ENCODE data around the gene SLC38A8. TPM values are rescaled to one million over a fixed set of nuclear protein-coding genes. Genes with fewer than 3 reads are reported as not detected.

SLC38A8 gene
- total RNA-seq, 6 experiments from 2014 or later = not detected

DNA sequence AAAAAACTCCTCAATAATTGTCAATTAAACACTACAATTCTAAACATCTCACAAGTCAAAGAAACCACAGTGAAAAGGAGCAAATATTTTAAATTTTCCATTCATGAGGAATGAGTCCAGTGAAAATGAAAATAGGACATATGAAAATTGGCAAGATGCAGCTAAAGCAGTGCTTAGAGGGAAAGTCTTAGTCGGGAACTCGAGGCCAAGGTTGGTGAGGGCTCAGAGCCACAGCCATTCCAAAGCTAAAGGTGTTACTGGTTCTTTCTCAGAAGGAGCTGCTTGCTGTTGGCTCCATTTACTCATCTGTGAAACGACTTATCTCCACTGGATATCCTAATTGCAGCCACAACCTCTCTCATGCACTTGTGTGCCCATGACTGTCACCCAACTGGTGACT, 6.5 kb downstream of the SLC38A8 start:
- H3K27ac Mint-ChIP-seq = no peak overlapping the region
- H3K27me3 Mint-ChIP-seq (ENCODE audit: insufficient read depth) = peaks cover 53% of the 10 kb centered on the region
- no peak overlapping the region for H3K4me3 Mint-ChIP-seq
- TF ChIP-seq, protein P1, sequence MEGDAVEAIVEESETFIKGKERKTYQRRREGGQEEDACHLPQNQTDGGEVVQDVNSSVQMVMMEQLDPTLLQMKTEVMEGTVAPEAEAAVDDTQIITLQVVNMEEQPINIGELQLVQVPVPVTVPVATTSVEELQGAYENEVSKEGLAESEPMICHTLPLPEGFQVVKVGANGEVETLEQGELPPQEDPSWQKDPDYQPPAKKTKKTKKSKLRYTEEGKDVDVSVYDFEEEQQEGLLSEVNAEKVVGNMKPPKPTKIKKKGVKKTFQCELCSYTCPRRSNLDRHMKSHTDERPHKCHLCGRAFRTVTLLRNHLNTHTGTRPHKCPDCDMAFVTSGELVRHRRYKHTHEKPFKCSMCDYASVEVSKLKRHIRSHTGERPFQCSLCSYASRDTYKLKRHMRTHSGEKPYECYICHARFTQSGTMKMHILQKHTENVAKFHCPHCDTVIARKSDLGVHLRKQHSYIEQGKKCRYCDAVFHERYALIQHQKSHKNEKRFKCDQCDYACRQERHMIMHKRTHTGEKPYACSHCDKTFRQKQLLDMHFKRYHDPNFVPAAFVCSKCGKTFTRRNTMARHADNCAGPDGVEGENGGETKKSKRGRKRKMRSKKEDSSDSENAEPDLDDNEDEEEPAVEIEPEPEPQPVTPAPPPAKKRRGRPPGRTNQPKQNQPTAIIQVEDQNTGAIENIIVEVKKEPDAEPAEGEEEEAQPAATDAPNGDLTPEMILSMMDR (IDR thresholded peaks at IDR 0.05) = no peak
- H3K36me3 Mint-ChIP-seq (ENCODE audit: low read depth) = peaks cover 8% of the 10 kb centered on the region
- DNase-seq = no peak
- peaks cover 5% of the 10 kb centered on the region; the same call in 1 of the 2 replicates for H3K4me1 Mint-ChIP-seq (ENCODE audit: low read depth)
- peaks cover 10% of the 10 kb centered on the region for H3K9me3 Mint-ChIP-seq

DNA sequence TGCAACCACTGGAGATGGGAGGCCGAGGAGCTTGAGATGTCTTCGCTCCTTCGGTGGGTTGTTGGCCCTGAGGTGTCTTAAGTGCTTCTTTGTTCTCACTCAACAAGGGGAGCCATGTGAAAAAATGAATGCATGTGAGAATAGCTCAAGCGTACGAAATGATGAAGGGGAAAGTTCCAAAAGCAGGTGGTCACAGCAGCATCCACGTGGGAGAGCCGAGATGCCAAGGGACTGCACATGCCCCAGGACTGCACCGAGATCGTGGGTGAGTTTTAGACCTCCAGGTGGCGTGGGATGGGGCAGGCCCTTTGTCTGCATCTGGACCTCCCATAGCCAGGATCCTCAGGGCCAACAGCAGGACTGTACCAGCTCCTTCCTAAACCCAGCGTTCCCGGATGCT, 8.1 kb downstream of the SLC38A8 start:
- H3K9me3 Mint-ChIP-seq = peaks cover 10% of the 10 kb centered on the region
- H3K4me3 Mint-ChIP-seq = no peak overlapping the region
- DNase-seq = no peak
- peaks cover 48% of the 10 kb centered on the region for H3K27me3 Mint-ChIP-seq (ENCODE audit: insufficient read depth)
- H3K4me1 Mint-ChIP-seq (ENCODE audit: low read depth) = no peaks in the 10 kb centered on the region
- TF ChIP-seq, protein P1 (IDR thresholded peaks at IDR 0.05) = no peak
- H3K27ac Mint-ChIP-seq = no peak overlapping the region
- H3K36me3 Mint-ChIP-seq (ENCODE audit: low read depth) = peaks cover 8% of the 10 kb centered on the region

DNA sequence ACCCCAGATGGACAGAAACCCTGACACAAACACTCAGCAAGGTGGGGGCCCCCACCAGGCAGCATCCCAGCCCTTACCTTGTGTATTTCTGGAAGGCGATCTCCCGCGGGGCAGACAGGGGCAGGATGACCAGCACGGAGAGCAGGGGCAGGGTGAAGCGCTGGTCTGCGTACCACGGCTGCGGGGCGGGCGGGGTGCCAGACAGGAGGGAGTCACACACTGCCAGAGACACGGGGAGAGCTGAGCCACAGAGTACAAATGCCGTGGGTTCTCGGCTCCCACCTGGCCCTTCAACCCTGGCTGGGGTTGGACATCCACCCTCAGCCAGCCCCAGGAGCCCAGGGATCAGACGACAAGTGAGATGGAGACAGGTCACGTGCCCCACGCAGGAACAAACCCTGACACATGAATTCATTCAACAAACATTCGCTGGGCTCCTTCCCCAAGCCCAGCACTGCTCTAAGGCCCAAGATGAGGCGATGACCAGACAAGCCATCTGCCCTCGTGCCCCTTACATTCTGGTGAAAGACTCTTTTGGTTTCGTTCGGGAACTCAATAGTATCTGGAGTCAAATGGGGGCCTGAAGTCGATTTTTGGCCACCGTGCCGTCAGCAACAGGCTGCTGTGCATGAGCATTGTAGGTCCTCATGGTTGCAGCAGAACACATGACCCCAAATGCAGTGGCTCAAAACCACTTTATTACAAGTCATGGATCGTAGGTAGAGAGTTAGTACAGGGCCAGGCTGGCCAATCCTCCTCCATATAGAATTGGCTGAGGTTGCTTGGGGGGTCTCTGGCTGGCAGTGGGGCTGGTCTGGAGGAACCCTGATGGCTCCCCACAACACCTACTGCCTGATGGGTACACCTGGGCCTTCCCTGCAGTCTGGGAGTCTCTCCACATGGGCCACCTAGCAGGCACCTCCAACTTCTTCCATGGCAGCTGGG, 9.1 kb downstream of the SLC38A8 start:
- no peak for DNase-seq
- no peak overlapping the region for H3K27ac Mint-ChIP-seq
- H3K36me3 Mint-ChIP-seq (ENCODE audit: low read depth) = peaks cover 8% of the 10 kb centered on the region
- TF ChIP-seq, protein P1 (IDR thresholded peaks at IDR 0.05) = no peak
- H3K27me3 Mint-ChIP-seq (ENCODE audit: insufficient read depth) = peaks cover 41% of the 10 kb centered on the region
- peaks cover 10% of the 10 kb centered on the region for H3K9me3 Mint-ChIP-seq
- no peaks in the 10 kb centered on the region for H3K4me1 Mint-ChIP-seq (ENCODE audit: low read depth)
- H3K4me3 Mint-ChIP-seq = no peak overlapping the region

DNA sequence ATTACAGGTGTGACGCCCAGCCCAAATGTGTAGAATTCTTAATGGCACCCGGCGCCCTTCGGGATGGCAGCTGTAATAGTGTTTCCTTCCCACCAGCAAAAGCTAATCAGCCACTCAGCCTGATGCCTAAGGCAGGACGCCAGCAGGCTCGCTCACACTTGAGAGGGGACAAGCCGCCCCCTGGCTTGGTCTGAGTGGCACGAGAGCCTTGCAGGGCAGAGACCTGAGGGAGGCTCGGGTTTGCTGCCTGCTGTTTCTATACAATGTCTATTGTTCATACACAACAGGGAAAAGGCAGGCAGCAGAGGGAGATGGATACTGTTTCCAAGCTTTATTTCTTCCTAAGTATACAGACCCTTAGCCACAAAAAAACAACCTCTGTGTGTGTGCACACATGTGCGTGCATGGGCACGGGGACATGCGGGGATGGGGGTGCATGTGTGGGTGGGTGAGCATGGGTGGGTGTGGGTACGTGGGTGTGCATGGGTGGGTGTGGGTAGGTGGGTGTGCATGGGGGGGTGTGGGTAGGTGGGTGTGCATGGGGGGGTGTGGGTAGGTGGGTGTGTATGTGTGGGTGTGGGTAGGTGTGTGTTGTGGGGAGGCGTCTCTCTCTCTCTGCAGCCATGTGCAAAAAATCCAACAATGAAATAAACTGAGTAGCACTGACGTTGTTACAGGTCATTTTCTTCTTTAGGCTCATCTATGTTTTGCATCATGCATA, 10.0 kb downstream of the SLC38A8 start:
- TF ChIP-seq, protein P1 (IDR thresholded peaks at IDR 0.05) = no peak
- peaks cover 8% of the 10 kb centered on the region for H3K36me3 Mint-ChIP-seq (ENCODE audit: low read depth)
- H3K27me3 Mint-ChIP-seq (ENCODE audit: insufficient read depth) = peaks cover 32% of the 10 kb centered on the region
- H3K27ac Mint-ChIP-seq = no peak overlapping the region
- peaks cover 10% of the 10 kb centered on the region for H3K9me3 Mint-ChIP-seq
- no peak for DNase-seq
- H3K4me3 Mint-ChIP-seq = no peak overlapping the region
- H3K4me1 Mint-ChIP-seq (ENCODE audit: low read depth) = no peaks in the 10 kb centered on the region

DNA sequence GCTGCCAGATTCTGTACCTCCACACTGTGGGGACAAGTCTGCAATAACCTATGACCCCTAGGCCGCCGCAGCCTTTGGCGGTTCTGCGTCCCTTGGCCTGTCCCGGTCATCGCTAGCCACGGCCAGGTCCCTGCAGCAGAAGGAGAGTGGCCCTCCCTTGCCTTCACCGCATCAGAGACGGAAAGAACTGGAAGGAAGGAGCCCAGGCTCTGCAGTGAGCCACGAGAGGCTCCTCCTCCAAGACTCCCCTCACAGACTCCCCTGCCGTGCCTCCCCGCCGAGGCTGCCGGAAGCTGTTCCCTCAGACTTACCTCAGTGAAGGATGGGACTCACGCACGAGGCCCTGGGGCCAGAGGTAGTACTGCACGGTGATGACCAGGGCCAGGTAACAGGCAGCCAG, 11.0 kb downstream of the SLC38A8 start:
- TF ChIP-seq, protein P1 (IDR thresholded peaks at IDR 0.05) = no peak
- Mint-ChIP-seq H3K4me3 (no peak overlapping the region), H3K9me3 (peaks cover 10% of the 10 kb centered on the region), H3K36me3 (ENCODE audit: low read depth) (peaks cover 8% of the 10 kb centered on the region), H3K4me1 (ENCODE audit: low read depth) (no peaks in the 10 kb centered on the region), H3K27ac (no peak overlapping the region), H3K27me3 (ENCODE audit: insufficient read depth) (peaks cover 29% of the 10 kb centered on the region)
- no peak for DNase-seq

Measured in HFFc6 (cell line).